ENCODE results near the gene GUF1.

DNA sequence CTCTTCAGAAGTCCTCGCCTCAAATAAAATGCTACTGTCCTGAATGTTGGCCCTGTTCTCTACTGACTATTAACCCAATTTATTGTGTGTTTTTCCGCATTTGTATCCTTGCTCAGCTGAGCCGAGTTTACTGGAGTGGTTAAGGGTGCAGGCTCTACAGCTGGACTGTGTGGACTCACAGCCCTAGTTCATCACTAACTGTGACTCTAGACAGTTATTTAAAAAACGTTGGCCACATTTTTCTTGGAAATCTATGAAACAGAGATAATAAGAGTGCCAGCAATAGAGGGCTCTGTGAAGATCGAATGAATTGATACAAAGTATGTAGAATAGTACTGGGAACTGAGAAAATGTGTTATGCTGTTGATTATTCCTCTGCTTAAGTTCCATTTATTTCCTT lies 2.9 kb upstream of the GUF1 start:
- TF ChIP-seq POLR2A (IDR thresholded peaks at IDR 0.05; ENCODE audit: borderline replicate concordance, extremely low read depth, insufficient read depth, insufficient read length) (no peak), ELF1 (IDR thresholded peaks at IDR 0.05; ENCODE audit: borderline replicate concordance, low read depth) (no peak), POLR2AphosphoS5 (IDR thresholded peaks at IDR 0.05; ENCODE audit: low read depth, low read length) (no peak), EZH2 (IDR thresholded peaks at IDR 0.05) (no peak), SP1 (IDR thresholded peaks at IDR 0.05; ENCODE audit: low read depth) (no peak), CEBPB (IDR thresholded peaks at IDR 0.05; ENCODE audit: low read depth) (no peak), RAD21 (IDR thresholded peaks at IDR 0.05; ENCODE audit: low read depth) (no peak), ZNF274 (IDR thresholded peaks at IDR 0.05; ENCODE audit: low read depth, low read length) (no peak), ZFX (IDR thresholded peaks at IDR 0.05) (no peak), TCF7L2 (IDR thresholded peaks at IDR 0.05; ENCODE audit: borderline replicate concordance, extremely low read depth, insufficient read depth, insufficient read length) (no peak), SIN3A (IDR thresholded peaks at IDR 0.05; ENCODE audit: low read depth) (no peak)
- TF ChIP-seq, protein P1, sequence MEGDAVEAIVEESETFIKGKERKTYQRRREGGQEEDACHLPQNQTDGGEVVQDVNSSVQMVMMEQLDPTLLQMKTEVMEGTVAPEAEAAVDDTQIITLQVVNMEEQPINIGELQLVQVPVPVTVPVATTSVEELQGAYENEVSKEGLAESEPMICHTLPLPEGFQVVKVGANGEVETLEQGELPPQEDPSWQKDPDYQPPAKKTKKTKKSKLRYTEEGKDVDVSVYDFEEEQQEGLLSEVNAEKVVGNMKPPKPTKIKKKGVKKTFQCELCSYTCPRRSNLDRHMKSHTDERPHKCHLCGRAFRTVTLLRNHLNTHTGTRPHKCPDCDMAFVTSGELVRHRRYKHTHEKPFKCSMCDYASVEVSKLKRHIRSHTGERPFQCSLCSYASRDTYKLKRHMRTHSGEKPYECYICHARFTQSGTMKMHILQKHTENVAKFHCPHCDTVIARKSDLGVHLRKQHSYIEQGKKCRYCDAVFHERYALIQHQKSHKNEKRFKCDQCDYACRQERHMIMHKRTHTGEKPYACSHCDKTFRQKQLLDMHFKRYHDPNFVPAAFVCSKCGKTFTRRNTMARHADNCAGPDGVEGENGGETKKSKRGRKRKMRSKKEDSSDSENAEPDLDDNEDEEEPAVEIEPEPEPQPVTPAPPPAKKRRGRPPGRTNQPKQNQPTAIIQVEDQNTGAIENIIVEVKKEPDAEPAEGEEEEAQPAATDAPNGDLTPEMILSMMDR (IDR thresholded peaks at IDR 0.05 in 2 of 3, conservative IDR thresholded peaks at IDR 0.05 in 1 of 3; ENCODE audit: borderline replicate concordance in 1 of 3, insufficient read depth in 1 of 3, low read depth in 2 of 3, low read length in 2 of 3), result no peak
- TF ChIP-seq, protein P2, sequence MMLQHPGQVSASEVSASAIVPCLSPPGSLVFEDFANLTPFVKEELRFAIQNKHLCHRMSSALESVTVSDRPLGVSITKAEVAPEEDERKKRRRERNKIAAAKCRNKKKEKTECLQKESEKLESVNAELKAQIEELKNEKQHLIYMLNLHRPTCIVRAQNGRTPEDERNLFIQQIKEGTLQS (IDR thresholded peaks at IDR 0.05), result no peak

Measured in HCT116 (cell line).